Neural progenitor cell (in vitro differentiated cells): Measurements from ENCODE around the gene ZFR2. TPM values are rescaled to one million over a fixed set of nuclear protein-coding genes. Genes with fewer than 3 reads are reported as not detected.

Source experiments
- DNase-seq: peaks from one replicate; pipeline ENCODE4 v3.0.0-alpha.2; 2016; ENCODE audit warnings: low spot score
- H2AFZ ChIP-seq: fragments of 200-600 bp; sonication (generic); replicated peaks from 2 replicates; pipeline ENCODE4 v1.6.1; 2016; ENCODE audit warnings: antibody characterized with exemption
- H3F3A ChIP-seq: fragments of 200-600 bp; sonication (generic); 2 replicates; pipeline ENCODE4 v1.6.1; 2016; ENCODE audit warnings: antibody characterized with exemption, low read depth
- H3K27ac ChIP-seq: fragments of 200-600 bp; sonication (generic); 2 replicates; pipeline ENCODE4 v1.5.1; 2016; ENCODE audit warnings: mild to moderate bottlenecking
- H3K27me3 ChIP-seq: fragments of 200-600 bp; sonication (generic); 2 replicates; pipeline ENCODE4 v1.6.1; 2016; ENCODE audit warnings: mild to moderate bottlenecking, moderate library complexity
- H3K36me3 ChIP-seq: fragments of 200-600 bp; sonication (generic); 2 replicates; pipeline ENCODE4 v1.5.1; 2016
- H3K4me1 ChIP-seq: fragments of 200-600 bp; sonication (generic); 2 replicates; pipeline ENCODE4 v1.6.1; 2016; ENCODE audit warnings: mixed run types
- H3K4me2 ChIP-seq: fragments of 200-600 bp; sonication (generic); 2 replicates; pipeline ENCODE4 v1.6.1; 2016
- H3K4me3 ChIP-seq: fragments of 200-600 bp; sonication (generic); 2 replicates; pipeline ENCODE4 v1.5.1; 2016
- H3K79me2 ChIP-seq: fragments of 200-600 bp; sonication (generic); 2 replicates; pipeline ENCODE4 v1.6.1; 2016; ENCODE audit warnings: low read depth
- H3K9ac ChIP-seq: fragments of 200-600 bp; sonication (generic); 2 replicates; pipeline ENCODE4 v1.6.1; 2016
- H3K9me3 ChIP-seq: fragments of 200-600 bp; sonication (generic); 2 replicates; pipeline ENCODE4 v1.5.1; 2016; ENCODE audit warnings: low read depth
- H4K20me1 ChIP-seq: fragments of 200-600 bp; sonication (generic); 2 replicates; pipeline ENCODE4 v1.6.1; 2016; ENCODE audit warnings: low read depth
- H3K27ac Mint-ChIP-seq: 3 replicates; pipeline ENCODE4 v1.8.0; 2021; ENCODE audit warnings: mixed read lengths
- H3K27me3 Mint-ChIP-seq: 2 replicates; pipeline ENCODE4 v1.8.0; 2022; ENCODE audit warnings: low read depth, mild to moderate bottlenecking, inconsistent platforms, moderate library complexity, mixed read lengths; ENCODE audit not compliant: insufficient read depth
- H3K36me3 Mint-ChIP-seq: 3 replicates; pipeline ENCODE4 v1.8.0; 2021; ENCODE audit warnings: mixed read lengths
- H3K4me1 Mint-ChIP-seq: 3 replicates; pipeline ENCODE4 v1.8.0; 2021; ENCODE audit warnings: mixed read lengths
- H3K4me3 Mint-ChIP-seq: 3 replicates; pipeline ENCODE4 v1.8.0; 2021; ENCODE audit warnings: mild to moderate bottlenecking, moderate library complexity, mixed read lengths
- H3K9me3 Mint-ChIP-seq: 3 replicates; pipeline ENCODE4 v1.8.0; 2020; ENCODE audit warnings: mixed read lengths
- CTCF ChIP-seq: fragments of 200-600 bp; sonication (generic); IDR thresholded peaks from 2 replicates; pipeline ENCODE4 v1.5.1; 2017; ENCODE audit warnings: antibody characterized with exemption, mild to moderate bottlenecking
- EZH2 ChIP-seq: fragments of 200-600 bp; sonication (generic); IDR thresholded peaks from 2 replicates; pipeline ENCODE4 v1.6.1; 2017; ENCODE audit warnings: antibody characterized with exemption, mild to moderate bottlenecking, moderate library complexity
- EZH2phosphoT487 ChIP-seq: fragments of 200-600 bp; sonication (generic); IDR thresholded peaks from 2 replicates; pipeline ENCODE4 v1.6.1; 2017; ENCODE audit warnings: antibody characterized with exemption
- total RNA-seq: library from RNA; depleted of rRNA; stranded (reverse); fragments of >200 nt; gene quantifications from 2 replicates; pipeline ENCODE4 v1.2.3, GENCODE V29; 2015; ENCODE audit warnings: low replicate concordance

Gene ZFR2
- total RNA-seq, 1 donor from 2014 or later: 8.9 TPM

GRCh38 chr19:3873151-3873550, 4.3 kb upstream of the ZFR2 start:
- Mint-ChIP-seq H3K36me3 (no peaks in the 10 kb centered on the region), H3K27me3 (peaks cover 33% of the 10 kb centered on the region), H3K27ac (no peak overlapping the region), H3K4me1 (peaks cover 8% of the 10 kb centered on the region), H3K9me3 (peaks cover 11% of the 10 kb centered on the region), H3K4me3 (no peak overlapping the region)
- Histone ChIP-seq H3F3A (peaks cover 18% of the 10 kb centered on the region), H3K36me3 (no peaks in the 10 kb centered on the region), H4K20me1 (peaks cover 8% of the 10 kb centered on the region), H3K4me1 (peaks cover 3% of the 10 kb centered on the region), H3K9me3 (peaks cover 7% of the 10 kb centered on the region), H3K79me2 (peaks cover under 1% of the 10 kb centered on the region), H2AFZ (no peak overlapping the region), H3K4me2 (no peak overlapping the region), H3K9ac (no peak overlapping the region), H3K4me3 (no peak overlapping the region), H3K27ac (no peak overlapping the region), H3K27me3 (peaks cover 39% of the 10 kb centered on the region)
- DNase-seq: no peak
- no peak for TF ChIP-seq EZH2phosphoT487
- no peak for TF ChIP-seq CTCF
- TF ChIP-seq EZH2: no peak

GRCh38 chr19:3867971-3868769, 668 bp downstream of the ZFR2 start:
- Histone ChIP-seq H3K79me2 (peaks cover 36% of the 10 kb centered on the region), H3K4me2 (peak overlapping the region; percentile 94), H3K36me3 (no peaks in the 10 kb centered on the region), H3K9ac (no peak overlapping the region), H3K4me3 (peak overlapping the region; percentile 59), H3F3A (peaks cover 23% of the 10 kb centered on the region), H2AFZ (peak overlapping the region; percentile 98), H4K20me1 (peaks cover 18% of the 10 kb centered on the region), H3K9me3 (peaks cover 7% of the 10 kb centered on the region), H3K4me1 (peaks cover 16% of the 10 kb centered on the region), H3K27ac (peak overlapping the region; percentile 46), H3K27me3 (peaks cover 36% of the 10 kb centered on the region)
- peaks cover 28% of the 10 kb centered on the region for H3K4me1 Mint-ChIP-seq
- H3K9me3 Mint-ChIP-seq: peaks cover 11% of the 10 kb centered on the region
- no peak for TF ChIP-seq EZH2phosphoT487
- TF ChIP-seq EZH2: no peak
- TF ChIP-seq CTCF: no peak
- peaks cover 32% of the 10 kb centered on the region for H3K27me3 Mint-ChIP-seq
- peak; percentile 61 for DNase-seq
- H3K4me3 Mint-ChIP-seq: peak overlapping the region; percentile 84
- no peaks in the 10 kb centered on the region for H3K36me3 Mint-ChIP-seq
- peak overlapping the region; percentile 17 for H3K27ac Mint-ChIP-seq

- peaks cover 16% of the 10 kb centered on the region for H3K4me1 ChIP-seq
- Mint-ChIP-seq H3K27ac (no peak overlapping the region), H3K4me1 (peaks cover 28% of the 10 kb centered on the region), H3K4me3 (peak overlapping the region; percentile 84), H3K9me3 (peaks cover 11% of the 10 kb centered on the region), H3K27me3 (peaks cover 29% of the 10 kb centered on the region), H3K36me3 (no peaks in the 10 kb centered on the region)
- H3K4me2 ChIP-seq: peak overlapping the region; percentile 94
- H4K20me1 ChIP-seq: peaks cover 29% of the 10 kb centered on the region
- peaks cover 32% of the 10 kb centered on the region for H3K27me3 ChIP-seq
- peaks cover 36% of the 10 kb centered on the region for H3K79me2 ChIP-seq
- no peak for DNase-seq
- TF ChIP-seq EZH2: no peak
- no peak for TF ChIP-seq CTCF
- TF ChIP-seq EZH2phosphoT487: no peak
- no peak overlapping the region for H3K9ac ChIP-seq
- H3K36me3 ChIP-seq: no peaks in the 10 kb centered on the region
- H3K27ac ChIP-seq: no peak overlapping the region
- H2AFZ ChIP-seq: no peak overlapping the region
- peaks cover 23% of the 10 kb centered on the region for H3F3A ChIP-seq
- H3K4me3 ChIP-seq: peak overlapping the region; percentile 59
- peaks cover 7% of the 10 kb centered on the region for H3K9me3 ChIP-seq
Measured at GRCh38 chr19:3866910-3867638, 1.8 kb downstream of the ZFR2 start.
